Fibroblast of lung (primary cell): Measurements from ENCODE around the gene FAM185A.

Source experiments
- CTCF ChIP-seq, 2 donors: IDR thresholded peaks in 1 of 2; conservative IDR thresholded peaks in 1 of 2; 1 replicate in 1 of 2; 2 replicates in 1 of 2; pipeline ENCODE4 v1.5.1; 2011 to 2012; ENCODE audit warnings: low read length in 2 of 2, control low read depth in 1 of 2, inconsistent platforms in 1 of 2, low read depth in 1 of 2, mild to moderate bottlenecking in 1 of 2
- EZH2 ChIP-seq: IDR thresholded peaks from 2 replicates; pipeline ENCODE4 v1.5.1; 2012; ENCODE audit warnings: low read length, control low read depth, mild to moderate bottlenecking; ENCODE audit errors: missing control alignments

- TF ChIP-seq CTCF (conservative IDR thresholded peaks at IDR 0.05 in 1 of 2, IDR thresholded peaks at IDR 0.05 in 1 of 2; ENCODE audit: low read depth in 1 of 2, low read length in 2 of 2) (no peak), EZH2 (no peak)
Observed at GRCh38 chr7:102819151-102819550, 70.4 kb downstream of the FAM185A start.
